Peyer's patch (tissue), 4 donors: ENCODE results near the gene HAUS1.

Experiments
- POLR2A ChIP-seq, 2 donors: fragments of 450-650 bp; IDR thresholded peaks; one replicate each; pipeline ENCODE4 v1.5.1; 2017; ENCODE audit warnings: antibody characterized with exemption in 2 of 2, mild to moderate bottlenecking in 2 of 2, moderate library complexity in 2 of 2
- TF ChIP-seq, protein P1 (sequence below), 6 experiments: fragments of 450-650 bp in 4 of 6; fragments of 200-600 bp in 2 of 6; sonication (generic) in 1 of 6; IDR thresholded peaks; one replicate each; pipeline ENCODE4 v1.5.1; 2017 to 2019; ENCODE audit warnings: antibody characterized with exemption in 6 of 6, mild to moderate bottlenecking in 3 of 6, moderate library complexity in 1 of 6

DNA sequence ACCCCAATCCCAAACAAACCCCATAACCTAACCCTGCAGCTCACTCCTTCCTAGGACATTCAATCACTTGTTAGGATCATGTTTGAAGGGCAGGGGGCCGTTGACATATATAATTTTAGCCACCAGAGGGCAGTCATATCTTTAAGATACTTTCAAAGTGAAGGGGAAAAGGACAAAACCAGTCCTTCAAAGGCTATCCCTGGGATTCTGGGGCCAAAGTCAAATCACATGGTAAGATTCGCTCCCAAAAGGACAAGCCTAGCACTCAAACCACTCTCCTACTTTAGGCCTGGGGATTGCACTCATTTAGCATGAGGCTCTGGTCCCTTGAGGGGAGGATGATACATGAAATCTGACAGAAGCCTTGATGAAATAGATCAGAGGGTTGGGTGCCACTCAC lies 44.6 kb downstream of the HAUS1 start:
- no peak for TF ChIP-seq POLR2A (IDR thresholded peaks at IDR 0.05)
- TF ChIP-seq, protein P1, sequence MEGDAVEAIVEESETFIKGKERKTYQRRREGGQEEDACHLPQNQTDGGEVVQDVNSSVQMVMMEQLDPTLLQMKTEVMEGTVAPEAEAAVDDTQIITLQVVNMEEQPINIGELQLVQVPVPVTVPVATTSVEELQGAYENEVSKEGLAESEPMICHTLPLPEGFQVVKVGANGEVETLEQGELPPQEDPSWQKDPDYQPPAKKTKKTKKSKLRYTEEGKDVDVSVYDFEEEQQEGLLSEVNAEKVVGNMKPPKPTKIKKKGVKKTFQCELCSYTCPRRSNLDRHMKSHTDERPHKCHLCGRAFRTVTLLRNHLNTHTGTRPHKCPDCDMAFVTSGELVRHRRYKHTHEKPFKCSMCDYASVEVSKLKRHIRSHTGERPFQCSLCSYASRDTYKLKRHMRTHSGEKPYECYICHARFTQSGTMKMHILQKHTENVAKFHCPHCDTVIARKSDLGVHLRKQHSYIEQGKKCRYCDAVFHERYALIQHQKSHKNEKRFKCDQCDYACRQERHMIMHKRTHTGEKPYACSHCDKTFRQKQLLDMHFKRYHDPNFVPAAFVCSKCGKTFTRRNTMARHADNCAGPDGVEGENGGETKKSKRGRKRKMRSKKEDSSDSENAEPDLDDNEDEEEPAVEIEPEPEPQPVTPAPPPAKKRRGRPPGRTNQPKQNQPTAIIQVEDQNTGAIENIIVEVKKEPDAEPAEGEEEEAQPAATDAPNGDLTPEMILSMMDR (IDR thresholded peaks at IDR 0.05): peak; percentile 34 to 73 (median 65)
